T-helper 1 cell treated with Interleukin-12 subunit alpha and Interleukin-12 subunit beta and Interleukin-4 antibody, amounts not matched to agents 30 ng/mL and 1 ng/mL, for 36 hours (primary cell): ENCODE data around the gene CCDC87. TPM values are rescaled to one million over a fixed set of nuclear protein-coding genes. Genes with fewer than 3 reads are reported as not detected.
"Not testable (repeated sequence)": the region's sequence is repeated elsewhere in the genome, so short reads cannot be mapped to it uniquely, and the experiment has no call there.

Experiments
- intact Hi-C: fragments of 100-400 bp; cut with micrococcal nuclease; formaldehyde crosslinking; loops from one replicate; pipeline ENCODE4 v1.15.1; 2024
- total RNA-seq: library from RNA; stranded (reverse); gene quantifications from 2 replicates; pipeline ENCODE4 v1.2.3, GENCODE V29; 2022

Gene CCDC87
- total RNA-seq, 1 donor from 2014 or later = 0.15 TPM

- intact Hi-C loops = loop anchor here (1.0 to 10.0 kb wide), 13 partner anchors 22 to 758 kb away; partner anchors contain the start of genes ACTN3, CCDC87, CCS and CFL1
Measured at GRCh38 chr11:66616379-66617154, 23.7 kb upstream of the CCDC87 start, which contains the start of gene RBM14. TSS of gene RBM14 (plus strand) at chr11:66616630. CDS start at chr11:66616721, 91 bp downstream.

GRCh38 chr11:66614073-66614472 is 21.2 kb upstream of the CCDC87 start:
- intact Hi-C loops = loop anchor here (10.0 kb wide), 1 partner anchor 131 kb away; a partner anchor contains a TSS

- intact Hi-C loops = loop anchor here (10.0 kb wide), 1 partner anchor 132 kb away; a partner anchor contains a TSS
Measured at GRCh38 chr11:66612458-66612857, 19.6 kb upstream of the CCDC87 start.

GRCh38 chr11:66609721-66610617 is 17.1 kb upstream of the CCDC87 start:
- intact Hi-C loops = loop anchor here (10.0 kb wide), 1 partner anchor 135 kb away; a partner anchor contains a TSS

- intact Hi-C loops = no loop called here
Measured at GRCh38 chr11:66607126-66607834, 14.4 kb upstream of the CCDC87 start.

- intact Hi-C loops = not testable (repeated sequence)
Measured at GRCh38 chr11:66606608-66607007, 13.7 kb upstream of the CCDC87 start.

- intact Hi-C loops = no loop called here
Measured at GRCh38 chr11:66604155-66604554, 11.3 kb upstream of the CCDC87 start.

GRCh38 chr11:66603072-66603471 is 10.2 kb upstream of the CCDC87 start:
- intact Hi-C loops = no loop called here

GRCh38 chr11:66600631-66601233 is 7.9 kb upstream of the CCDC87 start:
- intact Hi-C loops = no loop called here

GRCh38 chr11:66600219-66600618 is 7.4 kb upstream of the CCDC87 start:
- intact Hi-C loops = no loop called here

- intact Hi-C loops = no loop called here
Measured at GRCh38 chr11:66598993-66599392, 6.1 kb upstream of the CCDC87 start.

GRCh38 chr11:66595245-66595904 is 2.5 kb upstream of the CCDC87 start:
- intact Hi-C loops = no loop called here

- intact Hi-C loops = loop anchor here (1.0 to 5.0 kb wide), 7 partner anchors 23 to 365 kb away; partner anchors contain the start of genes ACTN3, PC, RBM14 and RBM4
Measured at GRCh38 chr11:66593650-66594049, 787 bp upstream of the CCDC87 start.

GRCh38 chr11:66593303-66593635 is 406 bp upstream of the CCDC87 start:
- intact Hi-C loops = loop anchor here (1.0 to 5.0 kb wide), 7 partner anchors 23 to 365 kb away; partner anchors contain the start of genes ACTN3, PC, RBM14 and RBM4

GRCh38 chr11:66591175-66591574 is 1.7 kb downstream of the CCDC87 start:
- intact Hi-C loops = loop anchor here (5.0 kb wide), 1 partner anchor 251 kb away; the partner anchor contains the start of gene RCE1

- intact Hi-C loops = loop anchor here (5.0 kb wide), 1 partner anchor 252 kb away; the partner anchor contains the start of gene RCE1
Measured at GRCh38 chr11:66589996-66590675, 2.7 kb downstream of the CCDC87 start.

- intact Hi-C loops = not testable (repeated sequence)
Measured at GRCh38 chr11:66589315-66589714, 3.5 kb downstream of the CCDC87 start.

GRCh38 chr11:66586136-66586535 is 6.7 kb downstream of the CCDC87 start:
- intact Hi-C loops = no loop called here

- intact Hi-C loops = not testable (repeated sequence)
Measured at GRCh38 chr11:66585447-66585846, 7.4 kb downstream of the CCDC87 start.
